ENCODE measurements around the gene CEMP1.
"Not testable (repeated sequence)": the region's sequence is repeated elsewhere in the genome, so short reads cannot be mapped to it uniquely, and the experiment has no call there.

DNA sequence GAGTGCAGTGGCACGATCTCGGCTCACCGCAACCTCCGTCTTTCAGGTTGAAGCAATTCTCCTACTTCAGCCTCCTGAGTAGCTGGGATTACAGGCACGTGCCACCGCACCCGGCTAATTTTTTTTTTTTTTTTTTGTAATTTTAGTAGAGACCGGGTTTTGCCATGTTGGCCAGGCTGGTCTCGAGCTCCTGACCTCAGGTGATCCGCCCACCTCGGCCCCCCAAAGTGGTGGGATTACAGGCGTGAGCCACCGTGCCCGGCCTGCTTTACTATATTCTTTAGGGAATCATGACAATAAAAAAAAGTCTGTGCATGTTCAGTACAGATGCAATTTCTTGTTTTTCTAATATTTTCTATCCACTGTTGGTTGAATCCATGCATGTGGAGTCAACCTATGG is 12.6 kb upstream of the CEMP1 start:
- TF ChIP-seq, protein P1, sequence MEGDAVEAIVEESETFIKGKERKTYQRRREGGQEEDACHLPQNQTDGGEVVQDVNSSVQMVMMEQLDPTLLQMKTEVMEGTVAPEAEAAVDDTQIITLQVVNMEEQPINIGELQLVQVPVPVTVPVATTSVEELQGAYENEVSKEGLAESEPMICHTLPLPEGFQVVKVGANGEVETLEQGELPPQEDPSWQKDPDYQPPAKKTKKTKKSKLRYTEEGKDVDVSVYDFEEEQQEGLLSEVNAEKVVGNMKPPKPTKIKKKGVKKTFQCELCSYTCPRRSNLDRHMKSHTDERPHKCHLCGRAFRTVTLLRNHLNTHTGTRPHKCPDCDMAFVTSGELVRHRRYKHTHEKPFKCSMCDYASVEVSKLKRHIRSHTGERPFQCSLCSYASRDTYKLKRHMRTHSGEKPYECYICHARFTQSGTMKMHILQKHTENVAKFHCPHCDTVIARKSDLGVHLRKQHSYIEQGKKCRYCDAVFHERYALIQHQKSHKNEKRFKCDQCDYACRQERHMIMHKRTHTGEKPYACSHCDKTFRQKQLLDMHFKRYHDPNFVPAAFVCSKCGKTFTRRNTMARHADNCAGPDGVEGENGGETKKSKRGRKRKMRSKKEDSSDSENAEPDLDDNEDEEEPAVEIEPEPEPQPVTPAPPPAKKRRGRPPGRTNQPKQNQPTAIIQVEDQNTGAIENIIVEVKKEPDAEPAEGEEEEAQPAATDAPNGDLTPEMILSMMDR (IDR thresholded peaks at IDR 0.05; ENCODE audit: insufficient read depth, low read length), result not testable (repeated sequence)
- not testable (repeated sequence) for TF ChIP-seq SPI1 (IDR thresholded peaks at IDR 0.05; ENCODE audit: borderline replicate concordance, low read depth)
